GM12891 (cell line): ENCODE results near the gene HOXB9.

Experiments used
- POLR2A ChIP-seq: IDR thresholded peaks from 2 replicates; pipeline ENCODE4 v1.6.1; 2011; ENCODE audit warnings: low read depth, low read length, control low read depth
- POLR2AphosphoS5 ChIP-seq: IDR thresholded peaks from 2 replicates; pipeline ENCODE4 v1.6.1; 2011; ENCODE audit warnings: low read depth, low read length, control low read depth
- TAF1 ChIP-seq: IDR thresholded peaks from 2 replicates; pipeline ENCODE4 v1.6.1; 2011; ENCODE audit warnings: low read depth, low read length, control low read depth

DNA sequence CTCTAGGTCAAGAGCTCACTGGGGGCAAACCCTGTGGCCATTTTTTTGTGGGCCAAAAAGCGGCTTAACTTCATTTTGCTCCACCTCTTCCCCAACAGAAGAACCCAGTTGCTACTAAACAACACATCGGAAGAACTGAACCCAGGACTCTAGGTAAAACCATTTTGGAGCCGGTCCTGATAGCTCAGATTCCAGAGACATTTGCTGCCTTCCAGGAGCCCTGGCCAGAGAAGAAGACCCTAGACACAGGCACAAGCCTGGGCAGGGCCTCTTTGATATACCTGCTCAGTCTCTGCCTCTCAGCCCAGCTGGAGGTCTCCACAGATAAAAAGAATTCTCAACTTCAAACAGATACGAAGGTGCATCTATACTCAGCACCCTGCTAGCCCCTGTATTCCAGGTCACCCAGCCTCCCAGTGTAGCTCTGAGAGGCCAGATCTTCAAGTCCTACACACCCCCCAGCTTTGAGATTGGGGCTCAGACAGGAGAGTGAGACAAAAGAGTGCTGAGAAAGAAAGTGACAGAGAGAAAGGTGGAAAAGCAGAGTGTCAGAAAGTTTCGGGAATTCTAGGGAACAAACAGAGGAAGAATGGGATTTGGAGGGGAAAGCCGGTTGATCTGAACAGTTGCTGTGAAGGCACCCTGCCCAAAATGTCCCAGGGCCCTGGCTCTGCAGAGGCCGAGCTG lies 6.6 kb upstream of the HOXB9 start:
- TF ChIP-seq TAF1 = no peak
- no peak for TF ChIP-seq POLR2A
- no peak for TF ChIP-seq POLR2AphosphoS5
